Smooth muscle cell (in vitro differentiated cells): ENCODE data around the gene KLHL41. TPM values are rescaled to one million over a fixed set of nuclear protein-coding genes. Genes with fewer than 3 reads are reported as not detected.

Source experiments
- DNase-seq: peaks from one replicate; lab custom pipeline; 2025; ENCODE audit not compliant: unreplicated experiment; lab: John Stamatoyannopoulos, UW
- H2AFZ ChIP-seq: fragments of 200-600 bp; sonication (generic); 2 replicates; pipeline ENCODE4 v1.6.0; 2016; ENCODE audit warnings: antibody characterized with exemption, low read depth, mild to moderate bottlenecking
- H3F3A ChIP-seq: fragments of 200-600 bp; sonication (generic); 2 replicates; pipeline ENCODE4 v1.6.0; 2017; ENCODE audit warnings: antibody characterized with exemption, low read depth
- H3K27ac ChIP-seq: fragments of 200-600 bp; sonication (generic); 2 replicates; pipeline ENCODE4 v1.5.1; 2016; ENCODE audit warnings: low read depth, mild to moderate bottlenecking
- H3K27me3 ChIP-seq: fragments of 200-600 bp; sonication (generic); 2 replicates; pipeline ENCODE4 v1.6.1; 2016; ENCODE audit warnings: low read depth, mild to moderate bottlenecking
- H3K36me3 ChIP-seq: fragments of 200-600 bp; sonication (generic); 2 replicates; pipeline ENCODE4 v1.5.1; 2016; ENCODE audit warnings: low read depth
- H3K4me1 ChIP-seq: fragments of 200-600 bp; sonication (generic); 2 replicates; pipeline ENCODE4 v1.5.1; 2016; ENCODE audit warnings: low read depth
- H3K4me2 ChIP-seq: fragments of 200-600 bp; sonication (generic); 2 replicates; pipeline ENCODE4 v1.6.0; 2016; ENCODE audit warnings: mild to moderate bottlenecking
- H3K4me3 ChIP-seq: fragments of 200-600 bp; sonication (generic); 2 replicates; pipeline ENCODE4 v1.5.1; 2016; ENCODE audit warnings: mild to moderate bottlenecking
- H3K79me2 ChIP-seq: fragments of 200-600 bp; sonication (generic); 2 replicates; pipeline ENCODE4 v1.6.0; 2016; ENCODE audit warnings: low read depth, mild to moderate bottlenecking
- H3K9ac ChIP-seq: fragments of 200-600 bp; sonication (generic); 2 replicates; pipeline ENCODE4 v1.6.0; 2016; ENCODE audit warnings: low read depth
- H3K9me3 ChIP-seq: fragments of 200-600 bp; sonication (generic); replicated peaks from 2 replicates; pipeline ENCODE4 v1.5.1; 2016; ENCODE audit warnings: low read depth
- H4K20me1 ChIP-seq: fragments of 200-600 bp; sonication (generic); 2 replicates; pipeline ENCODE4 v1.6.0; 2016; ENCODE audit warnings: low read depth
- CTCF ChIP-seq: fragments of 200-600 bp; sonication (generic); IDR thresholded peaks from 2 replicates; pipeline ENCODE4 v1.5.1; 2017; ENCODE audit warnings: borderline replicate concordance, mild to moderate bottlenecking, antibody characterized with exemption; ENCODE audit not compliant: insufficient read depth, poor library complexity, severe bottlenecking
- WGBS: methylation state at CpG from one replicate; pipeline ENCODE4 v1.1.7; 2016; ENCODE audit warnings: low lambda C conversion rate; 5-methylcytosine and 5-hydroxymethylcytosine counted together
- polyA plus RNA-seq: library from polyadenylated mRNA; unstranded; fragments of >200 nt; fragmentation: Nextera tagmentation; extraction: Ambion mirVana; gene quantifications from 2 replicates; pipeline ENCODE4 v1.2.1, GENCODE V29; 2016
- total RNA-seq: library from RNA; depleted of rRNA; stranded (reverse); fragments of >200 nt; gene quantifications from 2 replicates; pipeline ENCODE4 v1.2.3, GENCODE V29; 2014

KLHL41 gene
- total and polyA plus RNA-seq, 2 experiments from 2014 or later, result not detected

- H3K79me2 ChIP-seq, result no peaks in the 10 kb centered on the region
- peak within 1 kb of the TSS; percentile 39 for H3K9ac ChIP-seq
- H2AFZ ChIP-seq, result peak within 1 kb of the TSS; percentile 91
- 2% methylated on average over 64 of the region's 71 CpGs for WGBS
- H3K4me1 ChIP-seq, result peaks cover 5% of the 10 kb centered on the region
- H3K4me2 ChIP-seq, result peak within 1 kb of the TSS; percentile 89
- no peaks in the 10 kb centered on the region for H3K36me3 ChIP-seq
- H3K27me3 ChIP-seq, result no peaks in the 10 kb centered on the region
- no peaks in the 10 kb centered on the region for H3K9me3 ChIP-seq
- H3K27ac ChIP-seq, result peak within 1 kb of the TSS; percentile 4
- H4K20me1 ChIP-seq, result no peaks in the 10 kb centered on the region
- peak; percentile 50 for TF ChIP-seq CTCF
- H3K4me3 ChIP-seq, result peak within 1 kb of the TSS; percentile 63
- DNase-seq, result peak; percentile 45
- no peaks in the 10 kb centered on the region for H3F3A ChIP-seq
Measured at GRCh38 chr2:169479257-169480078, 30.0 kb upstream of the KLHL41 start, which contains the start of gene BBS5. Gene BBS5, plus strand, starts transcription at chr2:169479494. Its CDS starts 60 bp downstream, at chr2:169479554.

DNA sequence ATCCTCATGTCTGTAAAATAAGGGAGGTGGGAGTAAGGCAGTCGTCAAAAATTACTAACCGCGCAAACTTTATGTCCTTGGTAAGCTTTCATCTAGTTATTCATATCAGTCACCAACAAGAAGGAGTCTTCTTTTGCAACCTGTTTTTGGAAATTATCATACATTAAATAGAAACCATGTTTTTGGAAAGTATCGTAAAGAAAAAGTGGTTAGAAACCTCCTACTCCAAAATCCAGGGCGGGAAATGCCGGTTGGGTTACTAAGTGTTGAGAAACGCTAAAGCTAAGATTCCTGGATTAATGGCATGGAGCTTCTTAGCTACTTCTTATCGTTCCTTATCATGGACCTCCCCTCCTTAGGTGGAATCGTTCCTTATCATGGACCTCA lies 29.4 kb upstream of the KLHL41 start:
- no peaks in the 10 kb centered on the region for H3K79me2 ChIP-seq
- H3F3A ChIP-seq, result no peaks in the 10 kb centered on the region
- peaks cover 5% of the 10 kb centered on the region for H3K4me1 ChIP-seq
- H2AFZ ChIP-seq, result peak overlapping the region; percentile 91
- no peak overlapping the region for H3K27ac ChIP-seq
- TF ChIP-seq CTCF, result no peak
- 46% methylated on average over 9 of the region's 9 CpGs for WGBS
- no peaks in the 10 kb centered on the region for H3K9me3 ChIP-seq
- H4K20me1 ChIP-seq, result no peaks in the 10 kb centered on the region
- no peaks in the 10 kb centered on the region for H3K36me3 ChIP-seq
- peak overlapping the region; percentile 63 for H3K4me3 ChIP-seq
- H3K4me2 ChIP-seq, result peak overlapping the region; percentile 89
- no peak for DNase-seq
- H3K9ac ChIP-seq, result peak overlapping the region; percentile 39
- no peaks in the 10 kb centered on the region for H3K27me3 ChIP-seq

- Histone ChIP-seq H3K27ac (no peak overlapping the region), H3K9ac (no peak overlapping the region), H4K20me1 (no peaks in the 10 kb centered on the region), H3F3A (no peaks in the 10 kb centered on the region), H3K9me3 (no peaks in the 10 kb centered on the region), H2AFZ (no peak overlapping the region), H3K79me2 (no peaks in the 10 kb centered on the region), H3K4me3 (no peak overlapping the region), H3K36me3 (no peaks in the 10 kb centered on the region), H3K4me1 (no peaks in the 10 kb centered on the region), H3K4me2 (no peak overlapping the region), H3K27me3 (no peaks in the 10 kb centered on the region)
- TF ChIP-seq CTCF, result no peak
- WGBS, result 100% methylated on average over 1 of the region's 1 CpG
- no peak for DNase-seq
Measured at GRCh38 chr2:169485650-169486138, 23.8 kb upstream of the KLHL41 start.

GRCh38 chr2:169486487-169486886 lies 23.0 kb upstream of the KLHL41 start:
- no peak for TF ChIP-seq CTCF
- no peaks in the 10 kb centered on the region for H4K20me1 ChIP-seq

More at GRCh38 chr2:169486487-169486886, 23.0 kb upstream of the KLHL41 start:
- H3K4me3 ChIP-seq, result no peak overlapping the region
- no peaks in the 10 kb centered on the region for H3K4me1 ChIP-seq
- DNase-seq, result no peak
- H3K36me3 ChIP-seq, result no peaks in the 10 kb centered on the region
- no peaks in the 10 kb centered on the region for H3K79me2 ChIP-seq
- no peak overlapping the region for H3K9ac ChIP-seq
- H3K27me3 ChIP-seq, result no peaks in the 10 kb centered on the region
- no peak overlapping the region for H3K27ac ChIP-seq
- no peak overlapping the region for H3K4me2 ChIP-seq
- H3K9me3 ChIP-seq, result no peaks in the 10 kb centered on the region
- H2AFZ ChIP-seq, result no peak overlapping the region
- H3F3A ChIP-seq, result no peaks in the 10 kb centered on the region
